ENCODE data around the gene VPS37B.

The VPS37B gene

DNA sequence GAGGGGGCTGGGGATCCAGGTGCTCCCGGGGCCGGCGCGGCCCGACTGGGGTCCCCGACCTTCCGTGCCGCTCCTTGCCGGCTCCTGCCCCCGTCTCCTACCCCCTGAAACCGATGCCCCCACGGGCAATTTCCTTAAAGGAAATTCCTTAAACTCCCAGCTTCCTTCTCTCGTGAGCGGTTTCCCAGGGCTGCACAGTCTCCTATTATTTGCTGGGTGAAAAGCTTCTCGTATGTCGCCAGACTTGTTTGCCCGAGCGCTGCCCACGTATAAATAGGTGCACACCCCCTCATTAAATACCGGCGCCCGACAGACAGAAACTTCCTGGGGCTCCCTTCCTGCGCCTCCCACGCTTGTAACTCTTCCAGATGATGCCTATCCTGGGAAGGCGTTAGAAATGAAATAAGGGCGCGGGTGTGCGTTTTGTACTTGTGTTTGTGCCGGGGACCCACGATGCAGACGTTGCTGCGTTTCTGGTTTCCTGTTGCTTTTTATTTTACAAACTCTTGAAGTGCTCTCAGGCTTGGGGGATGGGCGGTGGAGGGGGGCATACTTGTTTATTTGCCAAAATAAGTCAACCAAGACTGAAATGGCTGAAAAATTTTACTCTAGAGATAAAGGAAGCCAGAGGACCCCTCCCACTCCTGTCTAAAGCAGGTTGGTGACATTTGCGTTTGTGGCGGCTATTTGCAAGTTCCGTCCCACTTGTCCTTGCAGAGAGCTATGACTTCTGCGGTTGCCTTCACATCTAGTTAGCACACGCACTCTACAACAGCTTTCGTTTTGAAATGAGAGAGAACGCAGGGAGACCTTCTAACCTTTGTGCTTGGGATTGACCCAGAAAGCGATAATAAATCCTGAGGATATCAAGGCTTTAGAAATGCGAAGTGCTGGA, 59.6 kb downstream of the VPS37B start:
- peak; percentile 71 for DNase-seq

DNA sequence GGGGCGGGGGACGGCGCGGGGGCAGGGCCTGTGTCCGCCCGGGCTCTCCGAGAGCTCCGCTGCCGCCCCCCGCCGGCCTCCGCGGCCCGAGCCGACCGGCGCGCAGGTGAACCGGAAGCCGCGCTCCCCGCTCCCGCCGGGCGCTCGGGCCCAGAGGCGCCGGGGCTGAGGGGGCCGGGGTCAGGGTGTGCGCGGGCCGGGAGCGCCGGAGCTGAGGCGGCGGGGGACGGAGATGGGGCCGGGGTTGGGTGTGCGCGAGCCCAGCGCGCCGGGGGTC, 60.2 kb downstream of the VPS37B start:
- DNase-seq, result peak; percentile 45

DNA sequence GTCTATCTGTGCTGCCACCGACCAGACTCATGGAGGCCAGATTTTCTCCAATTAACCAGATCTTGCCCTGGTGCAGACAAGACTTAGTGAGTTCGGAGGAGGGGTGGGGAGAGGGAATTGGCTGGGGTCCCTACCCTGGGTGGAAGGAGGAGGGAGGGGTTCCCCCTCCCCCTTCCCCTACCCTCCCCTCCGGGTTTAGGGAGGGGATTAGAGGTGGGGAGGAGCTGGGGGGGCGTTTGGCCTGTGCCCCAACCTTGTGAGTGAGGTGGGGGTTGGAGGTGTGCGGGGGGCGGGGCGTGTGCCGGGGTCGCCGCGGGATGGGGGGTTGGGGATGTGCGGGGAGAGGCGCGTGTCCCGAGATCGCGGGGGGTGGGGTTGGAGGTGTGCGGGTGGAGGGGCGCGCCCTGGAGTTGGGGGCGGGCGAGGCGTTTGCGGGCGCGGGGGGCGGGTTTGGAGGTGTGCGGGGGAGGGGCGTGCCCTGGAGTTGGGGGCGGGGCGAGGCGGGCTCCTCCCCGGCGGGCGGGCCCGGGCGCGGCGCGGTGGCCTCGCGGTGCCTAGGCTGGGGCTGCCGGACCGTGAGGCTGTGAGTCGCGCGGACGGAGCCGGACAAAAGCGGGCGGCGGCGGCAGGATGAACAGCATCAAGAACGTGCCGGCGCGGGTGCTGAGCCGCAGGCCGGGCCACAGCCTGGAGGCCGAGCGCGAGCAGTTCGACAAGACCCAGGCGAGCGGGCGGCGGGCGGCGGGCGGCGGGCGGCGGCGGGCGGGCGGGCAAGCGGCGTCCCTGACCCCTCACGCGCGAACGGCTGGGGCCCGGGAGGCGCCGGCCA, 60.8 kb downstream of the VPS37B start, which contains the start of gene HIP1R:
Gene HIP1R, plus strand, starts transcription at position 537 of the 829 bp plus-strand sequence. Its CDS starts 94 bp downstream, at position 631.
- DNase-seq, result peak; percentile 67

DNA sequence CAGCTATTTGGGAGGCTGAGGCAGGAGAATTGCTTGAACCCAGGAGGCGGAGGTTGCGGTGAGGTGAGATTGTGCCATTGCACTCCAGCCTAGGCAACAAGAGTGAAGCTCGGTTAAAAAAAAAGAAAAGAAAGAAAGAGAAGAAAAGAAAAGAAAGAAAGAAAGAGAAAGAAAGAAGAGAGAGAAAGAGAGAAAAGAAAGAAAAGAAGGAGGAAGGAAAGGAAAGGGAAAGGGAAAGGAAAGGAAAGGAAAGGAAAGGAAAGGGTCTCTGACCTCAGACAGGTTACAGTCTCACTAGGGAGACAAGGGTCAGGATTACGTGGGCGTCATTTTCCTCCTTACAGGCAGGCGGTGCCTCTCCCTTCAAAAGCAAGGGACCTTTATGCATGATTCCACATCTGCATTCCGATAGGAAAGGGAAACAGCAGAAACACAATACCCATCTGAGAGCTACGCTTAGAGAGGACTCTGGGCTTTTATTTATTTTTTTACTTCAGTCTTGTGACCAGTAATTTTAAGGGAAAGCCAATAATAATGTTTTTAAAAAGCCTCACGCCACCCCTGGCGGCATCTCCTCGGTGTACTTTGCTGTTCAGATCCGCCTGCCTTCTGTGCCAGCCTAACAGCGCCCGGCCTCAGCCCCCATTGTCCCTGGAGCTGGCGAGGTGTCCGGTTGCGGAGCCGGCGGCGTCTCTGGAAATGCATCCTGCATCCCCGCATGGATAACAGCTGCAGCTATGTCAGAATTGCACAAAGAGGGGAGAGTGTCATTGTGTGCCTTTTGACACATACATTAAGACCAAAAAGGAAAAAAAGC, 61.6 kb downstream of the VPS37B start:
- peak; percentile 42 for DNase-seq

DNA sequence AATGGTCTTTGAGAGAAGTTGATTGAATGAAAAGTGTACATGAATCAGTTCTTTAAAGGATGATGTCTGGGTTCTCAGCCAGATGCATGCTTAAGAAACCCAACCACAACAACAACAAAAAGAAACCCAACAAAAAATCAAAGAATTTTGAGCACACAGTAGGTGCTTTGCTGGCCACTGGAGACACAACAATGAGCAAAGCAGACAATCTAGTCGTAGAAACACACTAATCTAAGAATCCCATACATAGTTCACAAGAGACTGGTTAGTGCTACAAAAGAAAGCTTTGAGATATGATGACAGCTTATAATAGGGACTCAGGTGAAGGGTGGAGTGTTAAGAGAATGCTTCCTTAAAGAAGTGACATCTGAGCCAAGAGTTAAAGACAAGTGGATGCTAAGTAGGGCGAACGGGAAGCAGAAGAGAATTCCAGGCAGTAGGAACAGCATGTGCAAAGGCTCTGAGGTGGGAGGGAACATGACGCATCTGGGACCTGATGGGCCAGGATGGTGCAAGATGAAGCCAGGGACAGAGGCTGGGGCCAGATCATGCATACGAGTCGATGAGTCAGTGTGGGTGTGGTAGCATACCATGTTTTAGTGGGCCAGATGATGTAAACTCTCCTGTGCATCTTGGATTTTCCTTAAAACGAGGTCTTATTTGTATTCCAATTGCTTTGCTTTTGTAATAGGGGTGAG, 65.3 kb downstream of the VPS37B start:
- no peak for DNase-seq

DNA sequence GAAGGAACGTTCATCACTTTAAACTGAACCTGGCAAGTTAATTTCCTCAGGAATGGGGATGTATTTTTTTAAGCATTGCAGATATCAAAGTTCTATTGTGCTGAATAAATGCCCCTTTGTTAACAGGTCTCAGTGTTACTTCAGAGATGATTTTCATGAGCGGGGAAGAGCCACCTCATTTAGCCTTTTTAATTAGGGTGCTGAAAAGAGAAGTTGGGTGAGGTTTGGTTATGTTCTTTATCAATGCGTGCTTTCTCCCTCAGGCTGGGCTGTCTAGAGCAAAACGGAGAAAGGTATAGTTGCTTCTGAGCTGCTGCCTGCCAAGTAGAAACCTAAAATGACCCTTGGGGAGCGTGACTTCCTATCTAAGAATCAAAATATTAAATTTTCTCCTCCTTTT, 68.7 kb downstream of the VPS37B start:
- DNase-seq, result no peak

GRCh38 chr12:122825773-122826724, 69.9 kb downstream of the VPS37B start:
- DNase-seq, result peak; percentile 51

DNA sequence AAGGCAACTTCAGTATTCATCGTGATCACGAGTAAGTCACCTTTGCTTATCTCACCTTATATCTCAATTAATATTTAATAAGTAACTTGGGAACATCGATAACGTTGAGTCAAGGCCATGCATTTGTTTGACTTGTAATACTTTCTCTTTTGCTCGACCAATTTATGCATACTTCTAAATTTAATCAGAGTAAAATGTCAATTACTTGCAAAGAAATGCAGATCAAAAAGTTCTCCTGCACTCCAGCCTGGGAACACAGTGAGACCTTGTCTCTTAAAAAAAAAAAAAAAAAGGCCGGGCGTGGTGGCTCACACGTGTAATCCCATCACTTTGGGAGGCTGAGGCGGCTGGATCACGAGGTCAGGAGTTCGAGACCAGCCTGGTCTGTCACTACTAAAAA, 72.5 kb downstream of the VPS37B start:
- DNase-seq, result no peak

GRCh38 chr12:122820838-122821271, 75.1 kb downstream of the VPS37B start:
- no peak for DNase-seq

DNA sequence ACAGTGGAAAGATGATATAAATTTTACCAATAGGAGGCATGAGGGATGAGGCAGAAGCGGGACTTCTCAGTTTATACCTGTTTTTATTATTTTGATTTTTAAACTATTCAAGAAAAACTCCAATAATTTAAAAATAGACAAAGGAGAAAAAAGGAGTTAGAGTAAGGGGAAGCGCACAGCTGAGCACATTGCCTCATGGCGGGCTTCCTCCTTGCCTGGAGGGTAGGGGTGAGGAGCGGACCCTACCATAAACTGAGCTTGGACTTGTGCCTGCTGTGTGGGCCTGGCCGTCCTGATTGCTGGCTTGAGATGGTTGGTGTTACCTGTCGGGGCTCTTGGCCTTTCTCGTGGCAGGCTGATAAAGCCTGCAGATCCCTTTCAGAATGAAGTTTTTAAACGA, 75.8 kb downstream of the VPS37B start:
- DNase-seq, result no peak

DNA sequence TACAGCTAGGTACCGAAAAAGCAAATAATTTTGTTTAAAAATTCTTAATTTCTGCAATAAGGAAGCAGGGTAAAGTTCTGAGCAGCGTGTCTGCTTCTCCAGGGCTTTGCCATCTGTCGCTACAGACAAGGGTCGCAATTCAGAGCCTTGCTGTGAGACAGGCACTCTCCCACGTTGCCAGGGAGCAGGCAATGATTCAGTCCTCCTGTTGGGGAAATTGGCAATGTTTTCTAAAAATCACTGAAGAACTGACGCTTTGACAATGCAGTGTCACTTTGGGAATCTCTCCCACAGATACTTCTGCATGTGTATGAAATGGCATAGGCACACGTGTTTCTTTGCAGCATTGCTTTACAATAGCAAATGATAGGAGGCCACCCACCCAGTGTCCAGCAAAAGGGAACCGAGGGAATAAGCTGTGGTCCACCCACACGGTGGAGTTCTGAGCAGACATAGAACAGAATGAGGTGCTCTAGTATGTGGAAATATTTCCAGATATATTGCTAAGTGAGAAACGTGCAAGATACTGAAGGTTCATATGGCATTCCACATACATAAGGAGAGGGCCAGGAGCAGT, 76.6 kb downstream of the VPS37B start:
- DNase-seq, result no peak
